ENCODE results near the gene PHACTR1.

DNA sequence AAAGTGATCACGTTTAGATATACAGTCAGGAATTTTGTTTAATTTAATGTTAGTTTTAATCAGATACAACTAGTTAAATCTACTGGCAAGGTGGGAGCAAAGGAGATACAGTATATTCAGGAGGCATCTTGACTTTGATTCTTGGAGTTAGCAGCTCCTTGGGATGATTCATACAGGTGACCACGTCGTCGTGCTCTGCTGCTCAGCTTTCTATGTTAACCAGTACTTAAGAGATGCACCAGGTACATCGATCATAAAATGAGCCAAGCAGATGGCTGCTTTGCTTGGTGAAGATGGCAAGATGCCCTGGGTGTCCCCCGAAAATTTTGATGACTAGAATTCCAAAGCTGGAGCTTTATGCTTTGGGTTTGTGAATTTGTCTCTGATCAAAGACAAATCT, 547.1 kb downstream of the PHACTR1 start:
- TF ChIP-seq, protein P1, sequence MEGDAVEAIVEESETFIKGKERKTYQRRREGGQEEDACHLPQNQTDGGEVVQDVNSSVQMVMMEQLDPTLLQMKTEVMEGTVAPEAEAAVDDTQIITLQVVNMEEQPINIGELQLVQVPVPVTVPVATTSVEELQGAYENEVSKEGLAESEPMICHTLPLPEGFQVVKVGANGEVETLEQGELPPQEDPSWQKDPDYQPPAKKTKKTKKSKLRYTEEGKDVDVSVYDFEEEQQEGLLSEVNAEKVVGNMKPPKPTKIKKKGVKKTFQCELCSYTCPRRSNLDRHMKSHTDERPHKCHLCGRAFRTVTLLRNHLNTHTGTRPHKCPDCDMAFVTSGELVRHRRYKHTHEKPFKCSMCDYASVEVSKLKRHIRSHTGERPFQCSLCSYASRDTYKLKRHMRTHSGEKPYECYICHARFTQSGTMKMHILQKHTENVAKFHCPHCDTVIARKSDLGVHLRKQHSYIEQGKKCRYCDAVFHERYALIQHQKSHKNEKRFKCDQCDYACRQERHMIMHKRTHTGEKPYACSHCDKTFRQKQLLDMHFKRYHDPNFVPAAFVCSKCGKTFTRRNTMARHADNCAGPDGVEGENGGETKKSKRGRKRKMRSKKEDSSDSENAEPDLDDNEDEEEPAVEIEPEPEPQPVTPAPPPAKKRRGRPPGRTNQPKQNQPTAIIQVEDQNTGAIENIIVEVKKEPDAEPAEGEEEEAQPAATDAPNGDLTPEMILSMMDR (IDR thresholded peaks at IDR 0.05): no peak
- TF ChIP-seq, protein P2, sequence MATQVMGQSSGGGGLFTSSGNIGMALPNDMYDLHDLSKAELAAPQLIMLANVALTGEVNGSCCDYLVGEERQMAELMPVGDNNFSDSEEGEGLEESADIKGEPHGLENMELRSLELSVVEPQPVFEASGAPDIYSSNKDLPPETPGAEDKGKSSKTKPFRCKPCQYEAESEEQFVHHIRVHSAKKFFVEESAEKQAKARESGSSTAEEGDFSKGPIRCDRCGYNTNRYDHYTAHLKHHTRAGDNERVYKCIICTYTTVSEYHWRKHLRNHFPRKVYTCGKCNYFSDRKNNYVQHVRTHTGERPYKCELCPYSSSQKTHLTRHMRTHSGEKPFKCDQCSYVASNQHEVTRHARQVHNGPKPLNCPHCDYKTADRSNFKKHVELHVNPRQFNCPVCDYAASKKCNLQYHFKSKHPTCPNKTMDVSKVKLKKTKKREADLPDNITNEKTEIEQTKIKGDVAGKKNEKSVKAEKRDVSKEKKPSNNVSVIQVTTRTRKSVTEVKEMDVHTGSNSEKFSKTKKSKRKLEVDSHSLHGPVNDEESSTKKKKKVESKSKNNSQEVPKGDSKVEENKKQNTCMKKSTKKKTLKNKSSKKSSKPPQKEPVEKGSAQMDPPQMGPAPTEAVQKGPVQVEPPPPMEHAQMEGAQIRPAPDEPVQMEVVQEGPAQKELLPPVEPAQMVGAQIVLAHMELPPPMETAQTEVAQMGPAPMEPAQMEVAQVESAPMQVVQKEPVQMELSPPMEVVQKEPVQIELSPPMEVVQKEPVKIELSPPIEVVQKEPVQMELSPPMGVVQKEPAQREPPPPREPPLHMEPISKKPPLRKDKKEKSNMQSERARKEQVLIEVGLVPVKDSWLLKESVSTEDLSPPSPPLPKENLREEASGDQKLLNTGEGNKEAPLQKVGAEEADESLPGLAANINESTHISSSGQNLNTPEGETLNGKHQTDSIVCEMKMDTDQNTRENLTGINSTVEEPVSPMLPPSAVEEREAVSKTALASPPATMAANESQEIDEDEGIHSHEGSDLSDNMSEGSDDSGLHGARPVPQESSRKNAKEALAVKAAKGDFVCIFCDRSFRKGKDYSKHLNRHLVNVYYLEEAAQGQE (IDR thresholded peaks at IDR 0.05; ENCODE audit: insufficient read depth in 1 of 2, low read depth in 2 of 2, low read length in 1 of 2): no peak
- TF ChIP-seq POLR2AphosphoS5 (IDR thresholded peaks at IDR 0.05; ENCODE audit: low read depth, low read length) (no peak), SIN3A (IDR thresholded peaks at IDR 0.05; ENCODE audit: borderline replicate concordance, insufficient read depth, low read depth, low read length) (no peak), TCF7L2 (IDR thresholded peaks at IDR 0.05; ENCODE audit: low read depth, low read length) (no peak)
